Stomach (tissue), 4 donors: ENCODE measurements around the gene ITK.

Source experiments
- CTCF ChIP-seq, 7 experiments: fragments of 450-650 bp in 4 of 7; fragments of 200-600 bp in 3 of 7; sonication (generic) in 3 of 7; IDR thresholded peaks; one replicate each; pipeline ENCODE4 v1.5.1; 2016 to 2019; ENCODE audit warnings: antibody characterized with exemption in 7 of 7, control low read depth in 2 of 7, mild to moderate bottlenecking in 1 of 7
- POLR2AphosphoS5 ChIP-seq, 3 donors: sonication (generic); formaldehyde crosslinking; IDR thresholded peaks; one replicate each; pipeline ENCODE4 v1.6.1; 2016; ENCODE audit warnings: antibody characterized with exemption in 3 of 3

GRCh38 chr5:157258450-157258849 is 77.8 kb downstream of the ITK start:
- no peak for TF ChIP-seq CTCF (IDR thresholded peaks at IDR 0.05)
- no peak for TF ChIP-seq POLR2AphosphoS5 (IDR thresholded peaks at IDR 0.05)
